ENCODE measurements around the gene HRC.

DNA sequence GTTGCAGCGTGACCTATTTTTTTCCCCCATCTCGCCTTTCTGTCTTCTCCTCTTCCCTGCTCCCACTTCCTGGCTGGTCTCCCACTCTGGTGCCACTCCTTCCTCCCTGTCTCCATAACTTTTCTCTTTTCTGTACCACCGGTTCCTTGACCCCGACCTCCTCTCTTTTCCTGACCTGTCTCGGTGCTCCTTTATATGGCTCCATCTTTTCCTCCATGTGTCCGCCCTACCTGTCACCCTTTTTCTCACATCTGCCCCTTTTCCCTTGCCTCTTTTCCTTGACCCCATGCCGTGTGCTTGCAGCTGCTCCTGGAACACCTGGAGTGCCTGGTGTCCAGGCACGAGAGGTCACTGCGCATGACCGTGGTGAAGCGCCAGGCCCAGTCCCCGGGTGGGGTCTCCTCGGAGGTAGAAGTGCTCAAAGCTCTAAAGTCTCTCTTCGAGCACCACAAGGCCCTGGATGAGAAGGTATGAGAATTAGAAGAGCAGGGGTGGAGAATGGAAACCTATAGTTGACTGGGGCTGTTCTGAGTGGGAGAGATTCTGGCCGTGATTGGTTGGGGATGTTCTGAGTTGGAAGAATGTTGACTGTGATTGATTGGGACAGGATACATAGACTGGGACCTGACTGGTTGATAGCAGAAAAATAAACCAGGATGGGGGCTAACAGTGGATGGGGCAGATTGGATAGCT is 26.5 kb downstream of the HRC start:
- TF ChIP-seq CTCF (IDR thresholded peaks at IDR 0.05; ENCODE audit: low read depth, low read length) (no peak), EZH2phosphoT487 (IDR thresholded peaks at IDR 0.05; ENCODE audit: low read depth) (no peak)

All from OCI-LY3 (cell line).